Activated naive CD8-positive, alpha-beta T cell treated with anti-CD3 and anti-CD28 coated beads, Interleukin-2, amount 50 U/mL, for 24 hours (primary cell): ENCODE data around the gene PTCH1.

Experiments
- ATAC-seq: fragments of 150-1000 bp; cut with Tn5 transposase; one replicate; pipeline ENCODE4 v1.10.0; 2021
- DNase-seq: peaks from one replicate; pipeline ENCODE4 v3.0.0; 2021
- H3K27ac Mint-ChIP-seq: one replicate; pipeline ENCODE4 v1.8.0; 2021; ENCODE audit warnings: mild to moderate bottlenecking, mixed read lengths
- H3K27me3 Mint-ChIP-seq: one replicate; pipeline ENCODE4 v1.8.0; 2021; ENCODE audit warnings: mixed read lengths
- H3K36me3 Mint-ChIP-seq: one replicate; pipeline ENCODE4 v1.8.0; 2021; ENCODE audit warnings: low read depth, mixed read lengths
- H3K4me1 Mint-ChIP-seq: one replicate; pipeline ENCODE4 v1.8.0; 2021; ENCODE audit warnings: mixed read lengths
- H3K4me3 Mint-ChIP-seq: one replicate; pipeline ENCODE4 v1.8.0; 2021; ENCODE audit warnings: mild to moderate bottlenecking, moderate library complexity, mixed read lengths
- H3K9me3 Mint-ChIP-seq: one replicate; pipeline ENCODE4 v1.8.0; 2021; ENCODE audit warnings: mixed read lengths

PTCH1 gene

DNA sequence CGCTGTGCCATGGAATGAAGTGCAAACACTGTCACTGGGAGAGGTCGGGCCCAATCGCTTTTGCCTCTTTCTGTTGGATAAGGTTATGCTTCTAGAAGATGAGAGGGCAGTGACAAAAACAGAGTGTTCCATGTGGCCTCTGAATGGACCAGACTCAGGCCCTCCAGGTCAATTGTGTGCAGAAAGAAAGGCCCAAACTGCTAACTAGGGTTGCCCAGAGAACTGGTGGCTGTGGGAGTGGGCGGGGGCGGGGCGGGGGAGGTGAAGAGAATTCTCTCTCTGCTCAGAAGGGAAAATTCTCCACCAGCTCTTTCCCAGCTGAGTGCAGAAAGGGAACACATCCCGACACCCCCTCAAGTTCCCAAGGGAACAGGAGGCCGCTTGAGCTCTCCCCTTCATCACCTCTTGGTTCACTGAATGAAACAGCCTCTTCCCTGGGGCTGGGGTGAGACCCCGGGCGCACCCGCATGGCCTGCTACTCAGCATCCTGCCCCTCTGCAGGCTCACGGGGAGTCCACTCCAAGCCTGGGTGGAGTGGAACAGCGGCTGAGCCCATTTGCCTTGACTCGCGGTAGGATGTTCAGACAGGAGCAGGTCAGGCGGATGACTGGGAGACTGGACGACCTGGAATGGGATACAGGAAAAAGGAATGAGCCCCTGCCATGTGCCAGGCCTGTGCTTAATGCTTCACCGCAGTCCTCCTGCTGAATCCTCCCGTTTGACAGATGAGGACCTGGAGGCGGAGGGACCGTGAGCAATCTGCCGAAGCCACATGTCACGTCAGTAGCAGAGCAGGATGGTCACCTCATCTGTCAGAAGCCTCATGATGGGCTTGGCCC is 105.5 kb downstream of the PTCH1 start:
- Mint-ChIP-seq H3K27me3 (peaks cover 6% of the 10 kb centered on the region), H3K27ac (no peak overlapping the region), H3K4me3 (no peak overlapping the region), H3K4me1 (peaks cover 4% of the 10 kb centered on the region), H3K36me3 (no peaks in the 10 kb centered on the region), H3K9me3 (no peaks in the 10 kb centered on the region)
- DNase-seq (no peak), ATAC-seq (no peak)

DNA sequence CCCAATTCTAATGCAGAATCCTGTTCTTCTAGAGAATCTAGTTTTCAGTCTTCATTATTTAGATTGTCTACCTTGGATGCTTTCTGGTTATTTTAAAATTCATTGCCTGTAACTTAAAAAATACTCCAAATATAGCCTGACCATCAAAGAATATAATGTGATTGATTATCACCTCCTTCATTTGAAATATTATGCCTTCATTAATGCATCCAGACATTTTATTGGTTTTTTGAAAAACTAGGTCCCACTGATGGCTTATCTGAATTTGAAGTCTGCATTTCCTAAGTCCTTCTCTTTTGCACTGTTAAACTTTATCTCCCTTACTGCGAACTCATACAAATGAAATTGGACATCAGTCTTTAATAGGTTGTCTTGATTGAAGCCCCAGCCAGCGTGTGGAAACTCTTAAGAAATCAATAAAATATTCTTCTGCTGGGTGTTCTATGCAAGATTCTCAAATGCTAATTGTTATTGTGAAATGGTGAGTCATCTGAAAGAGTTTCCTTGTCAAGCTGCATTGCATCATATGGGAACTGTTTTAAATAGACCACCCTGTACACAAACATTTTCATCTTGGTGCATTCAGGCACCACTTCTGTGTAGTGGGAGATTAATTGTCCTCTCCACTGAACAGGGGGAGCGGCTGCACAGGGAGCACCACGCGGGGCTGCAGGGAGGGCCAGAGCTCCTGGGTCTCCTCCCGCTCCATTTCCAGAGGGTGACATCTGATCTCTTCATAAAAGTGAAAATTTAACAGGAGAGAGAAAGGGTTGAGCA is 106.9 kb downstream of the PTCH1 start:
- Mint-ChIP-seq H3K27ac (peak overlapping the region; percentile 12), H3K27me3 (peaks cover 6% of the 10 kb centered on the region), H3K4me3 (no peak overlapping the region), H3K4me1 (peaks cover 4% of the 10 kb centered on the region), H3K9me3 (no peaks in the 10 kb centered on the region), H3K36me3 (no peaks in the 10 kb centered on the region)
- DNase-seq (no peak), ATAC-seq (no peak)

DNA sequence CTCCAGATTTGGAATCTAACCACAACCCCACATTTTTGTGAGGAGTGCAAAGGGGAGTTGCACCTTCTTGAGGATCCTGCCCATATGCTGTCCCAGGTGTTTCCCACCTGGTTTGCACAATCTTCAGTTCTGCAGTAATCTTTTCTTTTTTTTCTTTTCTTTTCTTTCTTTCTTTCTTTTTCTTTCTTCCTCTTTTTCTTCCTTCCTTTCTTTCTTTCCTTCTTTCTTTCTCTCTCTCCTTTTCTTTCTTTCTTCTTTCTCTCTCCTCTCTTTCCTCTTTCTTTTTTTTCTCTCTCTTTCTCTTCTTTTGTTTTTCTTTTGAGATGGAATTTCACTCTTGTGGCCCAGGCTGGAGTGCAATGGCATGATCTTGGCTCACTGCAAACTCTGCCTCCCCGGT is 109.2 kb downstream of the PTCH1 start:
- H3K9me3 Mint-ChIP-seq: no peaks in the 10 kb centered on the region
- peaks cover 4% of the 10 kb centered on the region for H3K4me1 Mint-ChIP-seq
- DNase-seq: no peak
- ATAC-seq: no peak
- peaks cover 7% of the 10 kb centered on the region for H3K27me3 Mint-ChIP-seq
- no peak overlapping the region for H3K4me3 Mint-ChIP-seq
- no peak overlapping the region for H3K27ac Mint-ChIP-seq
- H3K36me3 Mint-ChIP-seq: no peaks in the 10 kb centered on the region

GRCh38 chr9:95406121-95406520 is 110.7 kb downstream of the PTCH1 start:
- Mint-ChIP-seq H3K27me3 (peaks cover 17% of the 10 kb centered on the region), H3K9me3 (peaks cover 3% of the 10 kb centered on the region), H3K36me3 (no peaks in the 10 kb centered on the region), H3K4me1 (peaks cover 4% of the 10 kb centered on the region), H3K27ac (no peak overlapping the region), H3K4me3 (no peak overlapping the region)
- ATAC-seq (no peak), DNase-seq (no peak)

DNA sequence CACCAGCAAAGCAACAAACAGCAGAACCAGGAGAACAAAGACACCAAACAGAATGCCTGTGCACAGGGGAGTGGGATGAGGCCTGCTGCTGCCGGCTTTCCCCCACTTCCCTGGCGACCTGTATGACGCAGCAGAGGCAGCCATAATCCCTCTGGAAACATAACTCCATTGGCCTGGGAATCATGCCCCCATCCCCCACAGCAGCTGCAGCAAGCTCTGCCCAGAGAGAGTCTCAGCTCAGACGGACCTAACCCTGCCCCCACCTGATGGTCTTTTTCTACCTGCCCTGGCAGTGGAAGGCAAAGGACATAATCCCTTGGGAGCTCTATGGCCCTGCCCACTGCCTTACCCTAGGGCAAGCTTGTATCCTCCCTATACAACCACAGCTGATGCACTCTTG is 117.5 kb downstream of the PTCH1 start:
- DNase-seq (no peak), ATAC-seq (no peak)
- Mint-ChIP-seq H3K36me3 (peaks cover 2% of the 10 kb centered on the region), H3K27me3 (peaks cover 25% of the 10 kb centered on the region), H3K4me1 (no peaks in the 10 kb centered on the region), H3K9me3 (peaks cover 21% of the 10 kb centered on the region), H3K27ac (no peak overlapping the region), H3K4me3 (no peak overlapping the region)
